Measurements from ENCODE around the gene ASCL5. TPM values are rescaled to one million over a fixed set of nuclear protein-coding genes. Genes with fewer than 3 reads are reported as not detected.

The ASCL5 gene
- total RNA-seq, 4 donors from 2014 or later, result not detected

- H3K9me3 ChIP-seq, result no peaks in the 10 kb centered on the region
- intact Hi-C loops (cut with DNase I), result no loop called here
- H3K4me1 ChIP-seq, result no peaks in the 10 kb centered on the region
- H3K4me3 ChIP-seq, result no peak overlapping the region
- whole genome bisulfite sequencing, result 89% methylated on average over 4 of the region's 4 CpGs
- DNase-seq (ENCODE audit: extremely low spot score), result no peak
- no peak overlapping the region for H3K27ac ChIP-seq (replicated peaks in 1 of 4)
- TF ChIP-seq EP300 (IDR thresholded peaks at IDR 0.05) (no peak), POLR2A (IDR thresholded peaks at IDR 0.05; ENCODE audit: low read depth) (no peak), POLR2AphosphoS5 (IDR thresholded peaks at IDR 0.05) (no peak), CTCF (IDR thresholded peaks at IDR 0.05) (no peak)
- no peaks in the 10 kb centered on the region for H3K36me3 ChIP-seq
- peaks cover 0 to 10% (median 0%) of the 10 kb centered on the region in 4 donors for H3K27me3 ChIP-seq
These were observed 35.7 kb downstream of the ASCL5 start for GRCh38 chr1:201091256-201091655.

- Histone ChIP-seq H3K4me1 (no peaks in the 10 kb centered on the region), H3K4me3 (no peak overlapping the region), H3K36me3 (no peaks in the 10 kb centered on the region), H3K27me3 (peaks cover 0 to 10% (median 0%) of the 10 kb centered on the region in 4 donors), H3K27ac (replicated peaks in 1 of 4) (no peak overlapping the region), H3K9me3 (no peaks in the 10 kb centered on the region)
- intact Hi-C loops (cut with DNase I), result no loop called here
- no peak for TF ChIP-seq POLR2A (IDR thresholded peaks at IDR 0.05; ENCODE audit: low read depth)
- WGBS, result 48% methylated on average over 4 of the region's 4 CpGs
- no peak for DNase-seq (ENCODE audit: extremely low spot score)
These were observed 36.4 kb downstream of the ASCL5 start for GRCh38 chr1:201090541-201090940.

GRCh38 chr1:201089596-201089995 is 37.4 kb downstream of the ASCL5 start:
- Histone ChIP-seq H3K36me3 (no peaks in the 10 kb centered on the region), H3K4me1 (no peaks in the 10 kb centered on the region), H3K4me3 (no peak overlapping the region), H3K27ac (replicated peaks in 1 of 4) (no peak overlapping the region), H3K9me3 (no peaks in the 10 kb centered on the region), H3K27me3 (peaks cover 0 to 16% (median 0%) of the 10 kb centered on the region in 4 donors)
- WGBS, result 91% methylated on average over 5 of the region's 5 CpGs
- no peak for DNase-seq (ENCODE audit: extremely low spot score)
- TF ChIP-seq POLR2AphosphoS5 (IDR thresholded peaks at IDR 0.05), result no peak
- TF ChIP-seq EP300 (IDR thresholded peaks at IDR 0.05), result no peak
- no peak for TF ChIP-seq POLR2A (IDR thresholded peaks at IDR 0.05; ENCODE audit: low read depth)
- no peak for TF ChIP-seq CTCF (IDR thresholded peaks at IDR 0.05)
- intact Hi-C loops (cut with DNase I), result loop anchor here (1.0 kb wide), 1 partner anchor 25 kb away; no protein-coding TSS in a partner anchor

GRCh38 chr1:201088901-201089525 is 38.0 kb downstream of the ASCL5 start:
- Histone ChIP-seq H3K4me3 (no peak overlapping the region), H3K4me1 (no peaks in the 10 kb centered on the region), H3K27me3 (peaks cover 0 to 16% (median 0%) of the 10 kb centered on the region in 4 donors), H3K27ac (replicated peaks in 1 of 4) (no peak overlapping the region), H3K36me3 (no peaks in the 10 kb centered on the region), H3K9me3 (no peaks in the 10 kb centered on the region)
- intact Hi-C loops (cut with DNase I), result loop anchor here (1.0 kb wide), 1 partner anchor 25 kb away; no protein-coding TSS in a partner anchor
- TF ChIP-seq EP300 (IDR thresholded peaks at IDR 0.05), result no peak
- no peak for TF ChIP-seq POLR2A (IDR thresholded peaks at IDR 0.05; ENCODE audit: low read depth)
- TF ChIP-seq CTCF (IDR thresholded peaks at IDR 0.05), result no peak
- TF ChIP-seq POLR2AphosphoS5 (IDR thresholded peaks at IDR 0.05), result no peak
- DNase-seq (ENCODE audit: extremely low spot score), result no peak
- 96% methylated on average over 14 of the region's 19 CpGs for WGBS

GRCh38 chr1:201088395-201088794 is 38.6 kb downstream of the ASCL5 start:
- DNase-seq (ENCODE audit: extremely low spot score), result no peak
- Histone ChIP-seq H3K9me3 (no peaks in the 10 kb centered on the region), H3K4me3 (no peak overlapping the region), H3K27ac (replicated peaks in 1 of 4) (no peak overlapping the region), H3K36me3 (no peaks in the 10 kb centered on the region), H3K27me3 (peaks cover 0 to 16% (median 0%) of the 10 kb centered on the region in 4 donors), H3K4me1 (no peaks in the 10 kb centered on the region)
- TF ChIP-seq CTCF (IDR thresholded peaks at IDR 0.05) (no peak), POLR2AphosphoS5 (IDR thresholded peaks at IDR 0.05) (no peak), EP300 (IDR thresholded peaks at IDR 0.05) (no peak), POLR2A (IDR thresholded peaks at IDR 0.05; ENCODE audit: low read depth) (no peak)
- 65% methylated on average over 4 of the region's 4 CpGs for WGBS
- intact Hi-C loops (cut with DNase I), result no loop called here

Data from esophagus muscularis mucosa (tissue), 4 donors.